Mammary epithelial cell (primary cell): ENCODE results near the gene CDH20.

Experiments used
- CTCF ChIP-seq, 2 donors: IDR thresholded peaks in 1 of 2; conservative IDR thresholded peaks in 1 of 2; 2 replicates each; pipeline ENCODE4 v1.5.1; 2011 to 2012; ENCODE audit warnings: inconsistent platforms in 2 of 2, low read length in 2 of 2, mild to moderate bottlenecking in 2 of 2, control low read depth in 1 of 2, low read depth in 1 of 2; ENCODE audit not compliant: insufficient read depth in 1 of 2; ENCODE audit errors: extremely low read depth in 1 of 2
- EZH2 ChIP-seq: IDR thresholded peaks from 2 replicates; pipeline ENCODE4 v1.6.1; 2012; ENCODE audit warnings: low read length, inconsistent platforms, borderline replicate concordance

- TF ChIP-seq CTCF (conservative IDR thresholded peaks at IDR 0.05 in 1 of 2, IDR thresholded peaks at IDR 0.05 in 1 of 2; ENCODE audit: extremely low read depth in 1 of 2, insufficient read depth in 1 of 2, low read depth in 1 of 2, low read length in 2 of 2), result no peak
- TF ChIP-seq EZH2, result no peak
These were observed 262.5 kb downstream of the CDH20 start for GRCh38 chr18:61595615-61596251.
